HepG2 (cell line): ENCODE results near the gene CDKN2AIP. TPM values are rescaled to one million over a fixed set of nuclear protein-coding genes. Genes with fewer than 3 reads are reported as not detected.
A peak's percentile ranks its signal among the peaks of the same experiment; 100 is the strongest.

Experiments used
- ATF4 ChIP-seq, 2 experiments: fragments of 450-650 bp in 1 of 2; sonication (generic) in 1 of 2; formaldehyde crosslinking; IDR thresholded peaks; 2 replicates each; pipeline versions ENCODE4 v1.5.0 to v1.8.0; 2020 to 2022; ENCODE audit warnings: mild to moderate bottlenecking in 1 of 2, missing genetic modification reagents in 1 of 2
- CSRNP1 ChIP-seq: sonication (generic); formaldehyde crosslinking; IDR thresholded peaks from 2 replicates; pipeline ENCODE4 v1.8.1; 2023; ENCODE audit warnings: mild to moderate bottlenecking, missing genetic modification reagents
- FOSL2 ChIP-seq: sonication (generic); formaldehyde crosslinking; IDR thresholded peaks from 2 replicates; pipeline ENCODE4 v1.4.0; 2020; ENCODE audit warnings: missing genetic modification reagents
- FOXP1 ChIP-seq, 2 experiments: fragments of 450-650 bp in 1 of 2; IDR thresholded peaks; 2 replicates each; pipeline ENCODE4 v1.6.1; 2017 to 2018; ENCODE audit warnings: antibody characterized with exemption in 1 of 2
- GABPA ChIP-seq, 2 experiments: IDR thresholded peaks; 2 replicates each; pipeline ENCODE4 v1.6.1; 2011 to 2016; ENCODE audit warnings: low read depth in 2 of 2, low read length in 1 of 2, missing biosample characterization in 1 of 2, missing genetic modification characterization in 1 of 2
- GATAD2A ChIP-seq: IDR thresholded peaks from 2 replicates; pipeline ENCODE4 v1.6.1; 2016
- HMGXB3 ChIP-seq: sonication (generic); formaldehyde crosslinking; IDR thresholded peaks from 2 replicates; pipeline ENCODE4 v1.4.0; 2020; ENCODE audit warnings: missing genetic modification reagents, borderline replicate concordance
- MTF1 ChIP-seq: sonication (generic); formaldehyde crosslinking; IDR thresholded peaks from 2 replicates; pipeline ENCODE4 v1.5.0; 2020; ENCODE audit warnings: missing genetic modification reagents
- MXD4 ChIP-seq: IDR thresholded peaks from 2 replicates; pipeline ENCODE4 v1.6.1; 2016; ENCODE audit warnings: mild to moderate bottlenecking, missing biosample characterization, missing genetic modification reagents
- NR2F2 ChIP-seq: IDR thresholded peaks from 2 replicates; pipeline ENCODE4 v1.6.1; 2012; ENCODE audit warnings: low read depth, inconsistent platforms, borderline replicate concordance
- RARA ChIP-seq: IDR thresholded peaks from 2 replicates; pipeline ENCODE4 v1.6.1; 2016; ENCODE audit warnings: missing genetic modification reagents, missing compliant biosample characterization
- SMAD1 ChIP-seq: sonication (generic); formaldehyde crosslinking; IDR thresholded peaks from 2 replicates; pipeline ENCODE4 v1.4.0; 2020; ENCODE audit warnings: missing genetic modification reagents, low read depth, mild to moderate bottlenecking, borderline replicate concordance
- SNRNP70 ChIP-seq: fragments of 200-400 bp; formaldehyde crosslinking; IDR thresholded peaks from 2 replicates; pipeline ENCODE4 v1.6.1; 2017; ENCODE audit warnings: mild to moderate bottlenecking, low read depth, low read length, moderate library complexity
- ZFP90 ChIP-seq: sonication (generic); formaldehyde crosslinking; IDR thresholded peaks from 2 replicates; pipeline ENCODE4 v1.8.0; 2022; ENCODE audit warnings: missing genetic modification reagents, mild to moderate bottlenecking, inconsistent platforms, borderline replicate concordance
- ZNF496 ChIP-seq: sonication (generic); formaldehyde crosslinking; IDR thresholded peaks from 2 replicates; pipeline ENCODE4 v1.8.1; 2023; ENCODE audit warnings: mild to moderate bottlenecking, moderate library complexity, missing genetic modification reagents; ENCODE audit not compliant: insufficient replicate concordance
- ZNF546 ChIP-seq: sonication (generic); formaldehyde crosslinking; conservative IDR thresholded peaks from 2 replicates; pipeline ENCODE4 v1.8.1; 2023; ENCODE audit warnings: mild to moderate bottlenecking, missing genetic modification reagents
- polyA plus RNA-seq, 8 experiments: library from polyadenylated mRNA; depleted of rRNA in 3 of 8; stranded (reverse) in 7 of 8; unstranded in 1 of 8; fragments of >200 nt; fragmentation: Illumina TruSeq in 4 of 8; extraction: Trizol in 4 of 8; gene quantifications; 2 replicates each; pipeline versions ENCODE4 v1.2.1 to v1.2.3, GENCODE V29; 2011 to 2016; ENCODE audit warnings: low read depth in 4 of 8, missing spikeins in 1 of 8, mixed read lengths in 1 of 8; ENCODE audit not compliant: insufficient read depth in 1 of 8
- total RNA-seq, 5 experiments: library from RNA; depleted of rRNA; stranded (reverse); fragments of >200 nt; fragmentation: Illumina TruSeq; extraction: Trizol; gene quantifications; 2 replicates each; pipeline ENCODE4 v1.2.3, GENCODE V29; 2016; ENCODE audit warnings: low read depth in 1 of 5
- TF ChIP-seq, protein P1 (sequence below): sonication (generic); formaldehyde crosslinking; conservative IDR thresholded peaks from 2 replicates; pipeline ENCODE4 v1.4.0; 2020; ENCODE audit warnings: missing genetic modification reagents
- TF ChIP-seq, protein P2 (sequence below): sonication (generic); formaldehyde crosslinking; conservative IDR thresholded peaks from 2 replicates; pipeline ENCODE4 v1.8.0; 2022; ENCODE audit warnings: missing genetic modification reagents

Gene CDKN2AIP
- total and polyA plus RNA-seq, 2 of the 13 experiments (the other 11 are each of a cell fraction or from before 2014, with no cell fraction given), result 17.0 to 18.7 TPM

DNA sequence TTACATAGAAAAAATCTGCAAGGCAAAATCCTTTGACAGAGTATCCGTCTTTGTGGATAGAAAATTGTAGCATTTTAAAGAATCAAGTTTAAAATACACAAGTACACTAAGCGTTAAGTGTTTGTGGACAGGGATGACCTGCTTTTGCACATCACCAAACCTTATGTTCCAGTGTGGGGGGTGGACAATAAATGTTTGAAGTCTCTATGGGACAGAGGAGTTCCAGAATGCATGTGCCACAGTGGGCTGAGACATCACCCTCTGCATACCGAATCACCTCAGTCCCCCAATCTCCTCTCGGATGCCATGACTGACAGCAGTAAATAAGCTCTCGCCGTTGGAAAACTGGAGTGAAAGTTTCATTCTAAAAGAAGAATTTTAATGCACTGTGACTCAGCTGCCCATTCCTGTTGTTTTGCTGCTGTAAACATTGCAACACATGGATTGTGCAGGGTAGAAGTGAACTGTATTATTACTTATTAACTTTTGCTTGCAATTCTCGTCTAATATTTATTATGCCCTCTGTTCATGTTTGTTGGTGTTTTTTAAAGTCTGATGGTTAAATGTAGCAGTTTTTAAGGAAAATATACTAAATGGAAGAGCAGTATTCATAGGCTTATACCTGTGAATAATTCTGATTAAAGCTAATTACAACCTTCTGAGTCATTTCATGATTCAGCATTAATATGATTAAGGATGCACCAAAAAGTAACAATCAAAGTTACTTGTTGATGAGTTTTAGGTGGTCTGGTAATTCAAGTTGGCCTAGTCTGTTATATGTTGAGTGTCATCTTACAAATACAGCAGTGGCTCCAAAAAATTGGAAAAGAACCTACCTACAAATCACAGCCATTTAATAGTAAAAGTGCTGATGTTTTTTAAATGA is 24.0 kb downstream of the CDKN2AIP start (continued):
- TF ChIP-seq FOSL2 (CRISPR knock-in tag) (peak; percentile 86), MXD4 (no peak), HMGXB3 (CRISPR knock-in tag) (no peak), ZFP90 (CRISPR knock-in tag) (no peak), ATF4 (CRISPR knock-in tag; IDR thresholded peaks at IDR 0.05) (peak in 1 of 2 experiments; percentile 43; a peak in 1 of 4 replicates), MTF1 (CRISPR knock-in tag) (no peak), ZNF496 (CRISPR knock-in tag) (no peak), NR2F2 (no peak), GABPA (IDR thresholded peaks at IDR 0.05; ENCODE audit: low read depth, low read length) (no peak), GABPA (CRISPR knock-in tag; IDR thresholded peaks at IDR 0.05; ENCODE audit: low read depth) (no peak), RARA (CRISPR knock-in tag) (no peak), SNRNP70 (no peak), GATAD2A (CRISPR knock-in tag) (peak; percentile 56; the same call in 1 of the 2 replicates), ZNF546 (no peak), SMAD1 (CRISPR knock-in tag) (no peak), CSRNP1 (CRISPR knock-in tag) (no peak), FOXP1 (IDR thresholded peaks at IDR 0.05) (no peak), FOXP1 (CRISPR knock-in tag; IDR thresholded peaks at IDR 0.05) (peak; percentile 57)
- TF ChIP-seq, protein P1, sequence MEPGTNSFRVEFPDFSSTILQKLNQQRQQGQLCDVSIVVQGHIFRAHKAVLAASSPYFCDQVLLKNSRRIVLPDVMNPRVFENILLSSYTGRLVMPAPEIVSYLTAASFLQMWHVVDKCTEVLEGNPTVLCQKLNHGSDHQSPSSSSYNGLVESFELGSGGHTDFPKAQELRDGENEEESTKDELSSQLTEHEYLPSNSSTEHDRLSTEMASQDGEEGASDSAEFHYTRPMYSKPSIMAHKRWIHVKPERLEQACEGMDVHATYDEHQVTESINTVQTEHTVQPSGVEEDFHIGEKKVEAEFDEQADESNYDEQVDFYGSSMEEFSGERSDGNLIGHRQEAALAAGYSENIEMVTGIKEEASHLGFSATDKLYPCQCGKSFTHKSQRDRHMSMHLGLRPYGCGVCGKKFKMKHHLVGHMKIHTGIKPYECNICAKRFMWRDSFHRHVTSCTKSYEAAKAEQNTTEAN (CRISPR knock-in tag), result no peak
- TF ChIP-seq, protein P2, sequence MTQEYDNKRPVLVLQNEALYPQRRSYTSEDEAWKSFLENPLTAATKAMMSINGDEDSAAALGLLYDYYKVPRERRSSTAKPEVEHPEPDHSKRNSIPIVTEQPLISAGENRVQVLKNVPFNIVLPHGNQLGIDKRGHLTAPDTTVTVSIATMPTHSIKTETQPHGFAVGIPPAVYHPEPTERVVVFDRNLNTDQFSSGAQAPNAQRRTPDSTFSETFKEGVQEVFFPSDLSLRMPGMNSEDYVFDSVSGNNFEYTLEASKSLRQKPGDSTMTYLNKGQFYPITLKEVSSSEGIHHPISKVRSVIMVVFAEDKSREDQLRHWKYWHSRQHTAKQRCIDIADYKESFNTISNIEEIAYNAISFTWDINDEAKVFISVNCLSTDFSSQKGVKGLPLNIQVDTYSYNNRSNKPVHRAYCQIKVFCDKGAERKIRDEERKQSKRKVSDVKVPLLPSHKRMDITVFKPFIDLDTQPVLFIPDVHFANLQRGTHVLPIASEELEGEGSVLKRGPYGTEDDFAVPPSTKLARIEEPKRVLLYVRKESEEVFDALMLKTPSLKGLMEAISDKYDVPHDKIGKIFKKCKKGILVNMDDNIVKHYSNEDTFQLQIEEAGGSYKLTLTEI (CRISPR knock-in tag), result no peak
